HEK293 (cell line): Measurements from ENCODE around the gene PTPRR.

Experiments used
- CTCF ChIA-PET: fragments of 350-600 bp; formaldehyde crosslinking; extraction: SDS; loops from one replicate; lab custom pipeline; 2021; ENCODE audit warnings: antibody characterized with exemption; lab: Yijun Ruan, JAX
- POLR2A ChIA-PET: fragments of 300-600 bp; formaldehyde crosslinking; extraction: SDS; loops from one replicate; lab custom pipeline; 2020; ENCODE audit warnings: antibody characterized with exemption, inconsistent platforms; lab: Yijun Ruan, JAX
- H3K27ac ChIP-seq: fragments of 200-500 bp; sonication (Bioruptor generic); 2 replicates; pipeline ENCODE4 v1.5.1; 2014; ENCODE audit warnings: low read depth, low read length, control low read depth, inconsistent platforms; ENCODE audit errors: extremely low read depth
- H3K36me3 ChIP-seq, 2 experiments: fragments of 200-500 bp in 1 of 2; sonication (Bioruptor generic) in 1 of 2; 1 replicate in 1 of 2; 2 replicates in 1 of 2; pipeline ENCODE4 v1.5.1; 2014 to 2017; ENCODE audit warnings: inconsistent platforms in 2 of 2, low read length in 2 of 2; ENCODE audit not compliant: control insufficient read depth in 2 of 2, insufficient read depth in 1 of 2
- H3K4me1 ChIP-seq: fragments of 200-500 bp; sonication (Bioruptor generic); 2 replicates; pipeline ENCODE4 v1.5.1; 2014; ENCODE audit warnings: mild to moderate bottlenecking, low read length, inconsistent platforms; ENCODE audit not compliant: control insufficient read depth, insufficient read depth
- H3K4me3 ChIP-seq: 2 replicates; pipeline ENCODE4 v1.5.1; 2011; ENCODE audit warnings: low read depth, mild to moderate bottlenecking, control low read depth, low read length, moderate library complexity
- H3K9me3 ChIP-seq: fragments of 200-500 bp; sonication (Bioruptor generic); 2 replicates; pipeline ENCODE4 v1.5.1; 2014; ENCODE audit warnings: low read depth, low read length, inconsistent platforms; ENCODE audit not compliant: control insufficient read depth, insufficient read depth
- ATF2 ChIP-seq: fragments of 450-650 bp; formaldehyde crosslinking; IDR thresholded peaks from 2 replicates; pipeline ENCODE4 v1.5.1; 2016; ENCODE audit warnings: missing biosample characterization, missing genetic modification characterization, low read depth
- MZF1 ChIP-seq: fragments of 450-650 bp; formaldehyde crosslinking; IDR thresholded peaks from 2 replicates; pipeline ENCODE4 v1.5.1; 2017; ENCODE audit warnings: missing biosample characterization, missing genetic modification characterization, borderline replicate concordance
- OSR2 ChIP-seq: fragments of 450-650 bp; formaldehyde crosslinking; IDR thresholded peaks from 2 replicates; pipeline ENCODE4 v1.5.1; 2016; ENCODE audit warnings: missing biosample characterization, missing genetic modification characterization
- PRDM4 ChIP-seq: fragments of 450-650 bp; formaldehyde crosslinking; IDR thresholded peaks from 2 replicates; pipeline ENCODE4 v1.5.1; 2017; ENCODE audit warnings: missing biosample characterization, missing genetic modification characterization
- SALL2 ChIP-seq: fragments of 450-650 bp; formaldehyde crosslinking; IDR thresholded peaks from 2 replicates; pipeline ENCODE4 v1.5.0; 2017; ENCODE audit warnings: missing biosample characterization, mild to moderate bottlenecking, missing genetic modification characterization, borderline replicate concordance
- SP7 ChIP-seq: fragments of 450-650 bp; formaldehyde crosslinking; IDR thresholded peaks from 2 replicates; pipeline ENCODE4 v1.5.1; 2016; ENCODE audit warnings: missing biosample characterization, missing genetic modification characterization
- WT1 ChIP-seq: fragments of 450-650 bp; formaldehyde crosslinking; IDR thresholded peaks from 2 replicates; pipeline ENCODE4 v1.5.1; 2016; ENCODE audit warnings: missing biosample characterization, missing genetic modification characterization
- ZBTB17 ChIP-seq: fragments of 450-650 bp; formaldehyde crosslinking; IDR thresholded peaks from 2 replicates; pipeline ENCODE4 v1.5.1; 2016; ENCODE audit warnings: missing biosample characterization, missing genetic modification characterization
- ZNF112 ChIP-seq: fragments of 450-650 bp; formaldehyde crosslinking; IDR thresholded peaks from 2 replicates; pipeline ENCODE4 v1.5.0; 2017; ENCODE audit warnings: missing biosample characterization, missing genetic modification characterization
- ZNF114 ChIP-seq: fragments of 450-650 bp; formaldehyde crosslinking; IDR thresholded peaks from 2 replicates; pipeline ENCODE4 v1.5.0; 2017; ENCODE audit warnings: missing biosample characterization, missing genetic modification characterization
- ZNF121 ChIP-seq: fragments of 450-650 bp; formaldehyde crosslinking; IDR thresholded peaks from 2 replicates; pipeline ENCODE4 v1.5.1; 2016; ENCODE audit warnings: missing biosample characterization, missing genetic modification characterization
- ZNF140 ChIP-seq: fragments of 450-650 bp; formaldehyde crosslinking; IDR thresholded peaks from 2 replicates; pipeline ENCODE4 v1.5.1; 2016; ENCODE audit warnings: missing biosample characterization, missing genetic modification characterization
- ZNF155 ChIP-seq: fragments of 450-650 bp; formaldehyde crosslinking; IDR thresholded peaks from 2 replicates; pipeline ENCODE4 v1.5.1; 2016; ENCODE audit warnings: missing biosample characterization, missing genetic modification characterization
- ZNF18 ChIP-seq: fragments of 450-650 bp; formaldehyde crosslinking; IDR thresholded peaks from 2 replicates; pipeline ENCODE4 v1.5.1; 2016; ENCODE audit warnings: missing biosample characterization, missing genetic modification characterization
- ZNF335 ChIP-seq: fragments of 450-650 bp; formaldehyde crosslinking; conservative IDR thresholded peaks from 2 replicates; pipeline ENCODE4 v1.5.1; 2016; ENCODE audit warnings: missing biosample characterization, missing genetic modification characterization
- ZNF362 ChIP-seq: fragments of 450-650 bp; formaldehyde crosslinking; IDR thresholded peaks from 2 replicates; pipeline ENCODE4 v1.5.1; 2016; ENCODE audit warnings: missing biosample characterization, missing genetic modification characterization
- ZNF426 ChIP-seq: fragments of 450-650 bp; formaldehyde crosslinking; IDR thresholded peaks from 2 replicates; pipeline ENCODE4 v1.5.1; 2017; ENCODE audit warnings: missing biosample characterization, missing genetic modification characterization, mild to moderate bottlenecking, inconsistent platforms, moderate library complexity
- ZNF488 ChIP-seq: fragments of 450-650 bp; formaldehyde crosslinking; IDR thresholded peaks from 2 replicates; pipeline ENCODE4 v1.5.1; 2016; ENCODE audit warnings: missing biosample characterization, missing genetic modification characterization
- ZNF529 ChIP-seq: fragments of 450-650 bp; formaldehyde crosslinking; IDR thresholded peaks from 2 replicates; pipeline ENCODE4 v1.5.1; 2017; ENCODE audit warnings: missing genetic modification characterization, missing biosample characterization; ENCODE audit not compliant: insufficient replicate concordance
- ZNF544 ChIP-seq: fragments of 450-650 bp; formaldehyde crosslinking; IDR thresholded peaks from 2 replicates; pipeline ENCODE4 v1.5.0; 2017; ENCODE audit warnings: missing biosample characterization, missing genetic modification characterization
- ZNF549 ChIP-seq: fragments of 450-650 bp; IDR thresholded peaks from 2 replicates; pipeline ENCODE4 v1.5.1; 2018; ENCODE audit warnings: missing biosample characterization, missing genetic modification characterization, mild to moderate bottlenecking, inconsistent platforms, moderate library complexity
- ZNF629 ChIP-seq: fragments of 450-650 bp; formaldehyde crosslinking; IDR thresholded peaks from 2 replicates; pipeline ENCODE4 v1.5.1; 2017; ENCODE audit warnings: missing biosample characterization, missing genetic modification characterization
- ZNF692 ChIP-seq: fragments of 450-650 bp; formaldehyde crosslinking; IDR thresholded peaks from 2 replicates; pipeline ENCODE4 v1.5.1; 2016; ENCODE audit warnings: missing biosample characterization, missing genetic modification characterization

PTPRR gene

GRCh38 chr12:70936203-70936813 is 15.8 kb upstream of the PTPRR start:
- ChIA-PET CTCF (interaction anchor here (0.9 kb wide), 1 partner anchor 189 kb away, joined by 3 read pairs; no protein-coding TSS in a partner anchor), POLR2A (no interaction called here)
- no peak overlapping the region for H3K4me3 ChIP-seq
- no peaks in the 10 kb centered on the region for H3K9me3 ChIP-seq
- H3K27ac ChIP-seq = no peak overlapping the region
- no peaks in the 10 kb centered on the region for H3K4me1 ChIP-seq
- TF ChIP-seq SP7 (no peak), ZNF544 (tag by site-specific recombination) (no peak), ZNF549 (tag by site-specific recombination) (no peak), ZNF426 (tag by site-specific recombination) (no peak), ZNF692 (no peak), OSR2 (tag by site-specific recombination) (no peak)
- TF ChIP-seq, all 188 proteins: peak for 0
- H3K36me3 ChIP-seq = no peaks in the 10 kb centered on the region

GRCh38 chr12:70933133-70933532 is 12.6 kb upstream of the PTPRR start:
- H3K4me3 ChIP-seq = no peak overlapping the region
- H3K27ac ChIP-seq = no peak overlapping the region
- TF ChIP-seq ZNF121 (tag by site-specific recombination) = no peak
- TF ChIP-seq ATF2 (tag by site-specific recombination) = 0 out of 2 replicates have a peak, but pooled peaks have one; percentile 22
- H3K4me1 ChIP-seq = no peaks in the 10 kb centered on the region
- no peaks in the 10 kb centered on the region for H3K9me3 ChIP-seq
- ChIA-PET CTCF (interaction anchor here (0.7 kb wide), 1 partner anchor 704 kb away, joined by 3 read pairs; no protein-coding TSS in a partner anchor), POLR2A (interaction anchor here (0.7 kb wide), 1 partner anchor 11 kb away, joined by 3 read pairs; no protein-coding TSS in a partner anchor)
- no peaks in the 10 kb centered on the region for H3K36me3 ChIP-seq

- POLR2A ChIA-PET = no interaction called here
- Histone ChIP-seq H3K4me3 (no peak overlapping the region), H3K4me1 (no peaks in the 10 kb centered on the region), H3K27ac (no peak overlapping the region), H3K36me3 (no peaks in the 10 kb centered on the region), H3K9me3 (no peaks in the 10 kb centered on the region)
- CTCF ChIA-PET = no interaction called here
- TF ChIP-seq ZNF335 (tag by site-specific recombination) (no peak), ZNF629 (tag by site-specific recombination) (no peak), WT1 (tag by site-specific recombination) (no peak), SALL2 (tag by site-specific recombination) (no peak), ZNF114 (tag by site-specific recombination) (no peak), ZNF362 (tag by site-specific recombination) (no peak), PRDM4 (tag by site-specific recombination) (no peak), ZBTB17 (tag by site-specific recombination) (no peak), ZNF18 (tag by site-specific recombination) (no peak), ZNF140 (no peak), ZNF112 (tag by site-specific recombination) (no peak), MZF1 (tag by site-specific recombination) (no peak), ZNF529 (no peak), ZNF488 (tag by site-specific recombination) (no peak), ZNF155 (tag by site-specific recombination) (no peak)
These were observed 8.5 kb upstream of the PTPRR start for GRCh38 chr12:70929029-70929428.
